ENCODE measurements around the gene BTN1A1. TPM values are rescaled to one million over a fixed set of nuclear protein-coding genes. Genes with fewer than 3 reads are reported as not detected.
"Not testable (repeated sequence)": the region's sequence is repeated elsewhere in the genome, so short reads cannot be mapped to it uniquely, and the experiment has no call there.

BTN1A1 gene
- total RNA-seq, 1 donor from 2014 or later: not detected

DNA sequence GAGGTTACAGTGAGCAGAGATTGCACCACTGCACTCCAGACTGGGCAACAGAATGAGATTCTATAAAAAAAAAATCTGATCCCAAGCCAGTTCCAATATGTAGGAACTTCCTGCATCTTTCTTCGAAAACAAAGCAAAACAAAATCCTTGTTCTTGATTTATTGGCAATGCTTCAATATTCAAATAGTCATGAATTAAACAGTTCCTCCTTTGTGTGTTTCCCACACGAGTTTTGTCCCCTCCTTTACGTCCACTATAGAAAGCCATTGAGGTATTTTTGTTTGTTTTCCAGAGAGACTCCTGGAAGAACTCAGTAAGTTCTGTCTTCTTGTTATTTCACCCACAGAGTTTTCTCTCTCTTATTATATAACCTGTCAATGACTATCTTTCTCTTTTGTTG is 7.6 kb downstream of the BTN1A1 start:
- Histone ChIP-seq H3K4me2 (ENCODE audit: low read length) (no peak overlapping the region), H3K4me1 (ENCODE audit: insufficient read depth, low read length) (no peaks in the 10 kb centered on the region), H3K27ac (ENCODE audit: low read depth, low read length) (no peak overlapping the region), H3K79me2 (ENCODE audit: insufficient read depth, low read length) (no peaks in the 10 kb centered on the region), H3K36me3 (ENCODE audit: insufficient read depth, low read length) (no peaks in the 10 kb centered on the region), H3K27me3 (ENCODE audit: insufficient read depth, low read length) (peaks cover 10% of the 10 kb centered on the region), H3K4me3 (ENCODE audit: insufficient read depth, low read depth, low read length) (no peak overlapping the region), H2AFZ (ENCODE audit: low read depth, low read length) (no peak overlapping the region), H4K20me1 (ENCODE audit: insufficient read depth, low read length) (no peaks in the 10 kb centered on the region), H3K9ac (ENCODE audit: low read length) (no peak overlapping the region), H3K9me3 (ENCODE audit: insufficient read depth, low read depth, low read length) (no peaks in the 10 kb centered on the region)
- Mint-ChIP-seq H3K4me1 (ENCODE audit: low read depth, unreplicated experiment) (no peaks in the 10 kb centered on the region), H3K4me3 (ENCODE audit: unreplicated experiment) (no peak overlapping the region), H3K27ac (ENCODE audit: unreplicated experiment) (no peak overlapping the region), H3K27me3 (ENCODE audit: low read depth, unreplicated experiment) (peaks cover 38% of the 10 kb centered on the region), H3K36me3 (ENCODE audit: low read depth, unreplicated experiment) (no peaks in the 10 kb centered on the region), H3K9me3 (ENCODE audit: unreplicated experiment) (no peaks in the 10 kb centered on the region)
- TF ChIP-seq, protein P1, sequence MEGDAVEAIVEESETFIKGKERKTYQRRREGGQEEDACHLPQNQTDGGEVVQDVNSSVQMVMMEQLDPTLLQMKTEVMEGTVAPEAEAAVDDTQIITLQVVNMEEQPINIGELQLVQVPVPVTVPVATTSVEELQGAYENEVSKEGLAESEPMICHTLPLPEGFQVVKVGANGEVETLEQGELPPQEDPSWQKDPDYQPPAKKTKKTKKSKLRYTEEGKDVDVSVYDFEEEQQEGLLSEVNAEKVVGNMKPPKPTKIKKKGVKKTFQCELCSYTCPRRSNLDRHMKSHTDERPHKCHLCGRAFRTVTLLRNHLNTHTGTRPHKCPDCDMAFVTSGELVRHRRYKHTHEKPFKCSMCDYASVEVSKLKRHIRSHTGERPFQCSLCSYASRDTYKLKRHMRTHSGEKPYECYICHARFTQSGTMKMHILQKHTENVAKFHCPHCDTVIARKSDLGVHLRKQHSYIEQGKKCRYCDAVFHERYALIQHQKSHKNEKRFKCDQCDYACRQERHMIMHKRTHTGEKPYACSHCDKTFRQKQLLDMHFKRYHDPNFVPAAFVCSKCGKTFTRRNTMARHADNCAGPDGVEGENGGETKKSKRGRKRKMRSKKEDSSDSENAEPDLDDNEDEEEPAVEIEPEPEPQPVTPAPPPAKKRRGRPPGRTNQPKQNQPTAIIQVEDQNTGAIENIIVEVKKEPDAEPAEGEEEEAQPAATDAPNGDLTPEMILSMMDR (IDR thresholded peaks at IDR 0.05; ENCODE audit: insufficient read depth, low read depth, low read length): no peak
- TF ChIP-seq EZH2 (IDR thresholded peaks at IDR 0.05; ENCODE audit: insufficient read depth, low read length): no peak
- no peak for DNase-seq (ENCODE audit: low read depth)
- FAIRE-seq: no peak

DNA sequence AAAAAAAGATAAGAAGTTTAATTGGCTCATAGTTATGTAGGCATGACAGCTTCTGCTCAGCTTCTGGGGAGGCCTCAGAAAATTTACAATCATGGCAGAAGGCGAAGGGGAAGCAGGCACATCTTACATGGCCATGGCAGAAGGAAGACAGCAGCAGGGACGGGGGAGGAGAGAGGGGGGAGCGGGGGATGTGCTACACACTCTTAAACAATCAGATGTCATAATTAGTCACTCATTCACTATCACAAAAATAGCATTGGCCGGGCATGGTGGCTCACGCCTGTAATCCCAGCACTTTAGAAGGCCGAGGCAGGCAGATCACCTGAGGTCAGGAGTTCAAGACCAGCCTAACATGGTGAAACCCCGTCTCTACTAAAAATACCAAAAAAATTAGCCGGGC is 10.9 kb downstream of the BTN1A1 start:
- H3K27ac Mint-ChIP-seq (ENCODE audit: unreplicated experiment); H3K9me3 Mint-ChIP-seq (ENCODE audit: unreplicated experiment): not testable (repeated sequence)

DNA sequence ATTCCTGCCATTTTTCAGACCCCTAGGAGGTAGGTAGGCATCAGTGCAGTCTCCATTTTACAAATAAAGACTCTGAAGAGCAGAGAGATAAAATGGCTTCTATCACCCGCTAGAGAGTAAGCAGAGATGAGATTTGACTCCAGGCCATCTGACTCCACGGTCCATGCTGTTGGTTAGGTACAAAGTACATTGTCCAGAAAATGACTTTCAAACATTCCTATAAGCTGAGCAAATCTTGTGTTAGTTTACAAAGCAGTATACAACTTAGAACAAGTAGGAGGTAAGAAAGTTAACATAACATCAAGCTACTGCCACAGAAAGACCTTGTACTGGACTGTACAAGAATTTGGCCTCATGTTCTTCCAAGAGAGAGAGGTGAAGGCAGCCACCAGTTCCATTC is 14.9 kb downstream of the BTN1A1 start:
- no peak overlapping the region for H3K4me3 Mint-ChIP-seq (ENCODE audit: unreplicated experiment)
- DNase-seq (ENCODE audit: low read depth) (no peak), FAIRE-seq (no peak)
- H3K9me3 Mint-ChIP-seq (ENCODE audit: unreplicated experiment): no peaks in the 10 kb centered on the region
- Histone ChIP-seq H3K27me3 (ENCODE audit: insufficient read depth, low read length) (no peaks in the 10 kb centered on the region), H3K9ac (ENCODE audit: low read length) (no peak overlapping the region), H3K79me2 (ENCODE audit: insufficient read depth, low read length) (no peaks in the 10 kb centered on the region), H3K4me2 (ENCODE audit: low read length) (no peak overlapping the region), H3K4me3 (ENCODE audit: insufficient read depth, low read depth, low read length) (no peak overlapping the region), H3K4me1 (ENCODE audit: insufficient read depth, low read length) (no peaks in the 10 kb centered on the region), H3K36me3 (ENCODE audit: insufficient read depth, low read length) (no peaks in the 10 kb centered on the region), H3K27ac (ENCODE audit: low read depth, low read length) (no peak overlapping the region), H3K9me3 (ENCODE audit: insufficient read depth, low read depth, low read length) (no peaks in the 10 kb centered on the region), H2AFZ (ENCODE audit: low read depth, low read length) (peak overlapping the region; percentile 30), H4K20me1 (ENCODE audit: insufficient read depth, low read length) (no peaks in the 10 kb centered on the region)
- TF ChIP-seq, protein P1 (IDR thresholded peaks at IDR 0.05; ENCODE audit: insufficient read depth, low read depth, low read length): no peak
- TF ChIP-seq EZH2 (IDR thresholded peaks at IDR 0.05; ENCODE audit: insufficient read depth, low read length): no peak
- H3K27ac Mint-ChIP-seq (ENCODE audit: unreplicated experiment): no peak overlapping the region
- H3K36me3 Mint-ChIP-seq (ENCODE audit: low read depth, unreplicated experiment): no peaks in the 10 kb centered on the region
- H3K27me3 Mint-ChIP-seq (ENCODE audit: low read depth, unreplicated experiment): peaks cover 3% of the 10 kb centered on the region
- peaks cover 16% of the 10 kb centered on the region for H3K4me1 Mint-ChIP-seq (ENCODE audit: low read depth, unreplicated experiment)

More for the DNA sequence above, 10.9 kb downstream of the BTN1A1 start:
- not testable (repeated sequence) for H3K4me1 ChIP-seq (ENCODE audit: insufficient read depth, low read length); H3K4me1 Mint-ChIP-seq (ENCODE audit: low read depth, unreplicated experiment); H4K20me1 ChIP-seq (ENCODE audit: insufficient read depth, low read length); H3K4me2 ChIP-seq (ENCODE audit: low read length); DNase-seq (ENCODE audit: low read depth); H3K9me3 ChIP-seq (ENCODE audit: insufficient read depth, low read depth, low read length); H3K4me3 ChIP-seq (ENCODE audit: insufficient read depth, low read depth, low read length); FAIRE-seq; H3K79me2 ChIP-seq (ENCODE audit: insufficient read depth, low read length); H3K36me3 ChIP-seq (ENCODE audit: insufficient read depth, low read length); H3K9ac ChIP-seq (ENCODE audit: low read length); H3K27me3 ChIP-seq (ENCODE audit: insufficient read depth, low read length); H3K4me3 Mint-ChIP-seq (ENCODE audit: unreplicated experiment); H3K36me3 Mint-ChIP-seq (ENCODE audit: low read depth, unreplicated experiment); H2AFZ ChIP-seq (ENCODE audit: low read depth, low read length); H3K27ac ChIP-seq (ENCODE audit: low read depth, low read length)
- H3K27me3 Mint-ChIP-seq (ENCODE audit: low read depth, unreplicated experiment): peaks cover 24% of the 10 kb centered on the region

Data from astrocyte (in vitro differentiated cells and primary cell).